Measurements from ENCODE around the gene GJC2.

The GJC2 gene

DNA sequence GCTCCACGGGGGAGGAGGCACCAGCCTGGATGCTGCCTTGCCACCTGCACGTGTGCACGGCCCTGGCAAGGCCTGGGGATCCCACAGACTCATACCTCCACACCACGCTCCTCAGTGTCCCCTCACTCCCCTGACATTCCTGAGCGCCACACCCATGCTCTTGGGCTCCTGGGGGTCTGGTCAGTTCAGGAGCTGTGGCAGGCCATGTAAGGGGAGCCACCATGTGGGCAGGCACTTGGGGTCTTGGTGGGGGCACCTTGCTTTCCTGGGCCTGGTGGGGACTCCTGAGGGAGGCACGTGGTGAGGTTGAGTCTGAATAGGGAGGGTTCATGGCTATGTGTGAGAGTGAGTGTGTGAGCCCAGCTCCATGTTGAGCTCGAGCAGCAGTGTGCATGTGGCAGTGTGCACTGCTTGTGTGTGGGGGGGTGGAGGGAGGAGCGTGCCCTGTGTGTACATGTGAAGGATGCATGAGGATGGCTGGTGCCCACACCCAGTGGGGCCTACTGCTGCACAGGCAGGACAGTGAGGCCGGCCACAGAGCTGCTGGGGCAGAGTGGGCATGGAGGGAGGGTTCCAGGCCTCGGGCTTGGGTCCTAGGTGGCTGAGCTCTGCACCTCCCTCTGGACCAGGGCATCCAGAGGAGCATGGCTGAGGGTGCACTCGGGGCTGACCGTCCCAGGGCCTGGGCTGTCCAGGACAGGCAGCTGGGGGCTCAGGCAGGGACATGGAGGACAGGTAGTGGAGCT is 1.6 kb downstream of the GJC2 start:
- Histone ChIP-seq H3K9me3 (ENCODE audit: control insufficient read depth, low read length) (no peaks in the 10 kb centered on the region), H3K4me1 (ENCODE audit: control insufficient read depth, insufficient read depth, low read length) (peaks cover 16% of the 10 kb centered on the region), H3K27me3 (ENCODE audit: control insufficient read depth, insufficient read depth, low read length, poor library complexity, severe bottlenecking) (no peaks in the 10 kb centered on the region), H3K36me3 (ENCODE audit: control insufficient read depth, insufficient read depth, low read length) (no peaks in the 10 kb centered on the region), H3K27ac (ENCODE audit: insufficient read depth, low read depth, low read length, poor library complexity, severe bottlenecking) (no peak overlapping the region), H3K4me3 (ENCODE audit: insufficient read depth, low read depth, low read length) (no peak overlapping the region)
- 92 to 93% methylated on average over 12 of the region's 12 CpGs for WGBS, 2 experiments

DNA sequence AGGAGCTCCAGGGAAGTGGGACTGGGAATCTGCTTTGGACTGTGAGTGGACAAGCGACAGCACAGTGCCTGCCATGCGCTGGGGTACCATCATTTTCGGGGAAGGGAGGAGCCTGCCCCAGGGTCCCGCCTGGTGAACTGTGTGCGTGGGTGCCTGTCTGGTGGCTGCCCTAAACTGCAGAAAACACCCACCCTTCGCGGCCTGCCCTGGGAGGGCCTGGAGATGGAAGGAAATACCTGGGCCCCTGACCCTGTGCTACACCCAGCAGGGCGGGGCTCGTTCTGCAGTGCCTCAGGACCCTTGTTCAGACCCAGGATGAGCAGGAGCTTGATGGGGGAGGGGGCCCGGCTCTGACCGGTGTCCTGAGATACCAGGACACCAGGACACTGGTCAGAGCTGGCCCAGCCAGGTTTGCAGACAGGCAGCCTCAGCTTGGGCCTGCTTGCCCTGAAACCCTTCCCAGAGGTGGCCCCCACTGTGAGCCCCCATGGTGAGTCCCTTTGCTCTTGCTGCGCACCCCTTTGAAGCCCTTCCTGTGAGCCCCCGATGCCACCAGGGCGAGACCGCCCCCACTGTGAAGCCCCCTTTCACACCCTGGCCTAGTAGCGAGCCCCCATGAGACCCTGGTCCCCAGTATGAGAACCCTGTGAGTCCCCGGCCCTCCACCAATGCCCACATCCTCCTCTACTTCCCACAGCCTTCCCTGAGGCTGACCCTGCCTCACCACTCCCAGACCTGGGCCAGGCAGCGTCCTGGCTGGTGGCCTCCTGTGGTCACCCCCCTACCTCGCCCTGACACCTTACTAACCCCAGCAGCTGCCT is 2.6 kb downstream of the GJC2 start:
- WGBS, 2 experiments: 90 to 92% methylated on average over 19 of the region's 19 CpGs

GRCh38 chr1:228152918-228153258 is 3.2 kb downstream of the GJC2 start:
- H3K27me3 ChIP-seq (ENCODE audit: control insufficient read depth, insufficient read depth, low read length, poor library complexity, severe bottlenecking): no peaks in the 10 kb centered on the region
- no peak overlapping the region for H3K27ac ChIP-seq (ENCODE audit: insufficient read depth, low read depth, low read length, poor library complexity, severe bottlenecking)
- 87 to 88% methylated on average over 3 of the region's 3 CpGs for WGBS, 2 experiments
- H3K36me3 ChIP-seq (ENCODE audit: control insufficient read depth, insufficient read depth, low read length): no peaks in the 10 kb centered on the region
- H3K4me1 ChIP-seq (ENCODE audit: control insufficient read depth, insufficient read depth, low read length): peaks cover 16% of the 10 kb centered on the region
- no peak overlapping the region for H3K4me3 ChIP-seq (ENCODE audit: insufficient read depth, low read depth, low read length)
- H3K9me3 ChIP-seq (ENCODE audit: control insufficient read depth, low read length): no peaks in the 10 kb centered on the region

More for the DNA sequence above, 2.6 kb downstream of the GJC2 start:
- H3K9me3 ChIP-seq (ENCODE audit: control insufficient read depth, low read length): no peaks in the 10 kb centered on the region
- H3K36me3 ChIP-seq (ENCODE audit: control insufficient read depth, insufficient read depth, low read length): no peaks in the 10 kb centered on the region
- H3K4me3 ChIP-seq (ENCODE audit: insufficient read depth, low read depth, low read length): no peak overlapping the region
- no peaks in the 10 kb centered on the region for H3K27me3 ChIP-seq (ENCODE audit: control insufficient read depth, insufficient read depth, low read length, poor library complexity, severe bottlenecking)
- peaks cover 16% of the 10 kb centered on the region for H3K4me1 ChIP-seq (ENCODE audit: control insufficient read depth, insufficient read depth, low read length)
- no peak overlapping the region for H3K27ac ChIP-seq (ENCODE audit: insufficient read depth, low read depth, low read length, poor library complexity, severe bottlenecking)

GRCh38 chr1:228154021-228154669 is 4.4 kb downstream of the GJC2 start:
- Histone ChIP-seq H3K27me3 (ENCODE audit: control insufficient read depth, insufficient read depth, low read length, poor library complexity, severe bottlenecking) (peaks cover 11% of the 10 kb centered on the region), H3K27ac (ENCODE audit: insufficient read depth, low read depth, low read length, poor library complexity, severe bottlenecking) (no peak overlapping the region), H3K4me3 (ENCODE audit: insufficient read depth, low read depth, low read length) (no peak overlapping the region), H3K36me3 (ENCODE audit: control insufficient read depth, insufficient read depth, low read length) (no peaks in the 10 kb centered on the region), H3K4me1 (ENCODE audit: control insufficient read depth, insufficient read depth, low read length) (peaks cover 12% of the 10 kb centered on the region), H3K9me3 (ENCODE audit: control insufficient read depth, low read length) (no peaks in the 10 kb centered on the region)
- WGBS, 2 experiments: 89 to 90% methylated on average over 11 of the region's 11 CpGs

DNA sequence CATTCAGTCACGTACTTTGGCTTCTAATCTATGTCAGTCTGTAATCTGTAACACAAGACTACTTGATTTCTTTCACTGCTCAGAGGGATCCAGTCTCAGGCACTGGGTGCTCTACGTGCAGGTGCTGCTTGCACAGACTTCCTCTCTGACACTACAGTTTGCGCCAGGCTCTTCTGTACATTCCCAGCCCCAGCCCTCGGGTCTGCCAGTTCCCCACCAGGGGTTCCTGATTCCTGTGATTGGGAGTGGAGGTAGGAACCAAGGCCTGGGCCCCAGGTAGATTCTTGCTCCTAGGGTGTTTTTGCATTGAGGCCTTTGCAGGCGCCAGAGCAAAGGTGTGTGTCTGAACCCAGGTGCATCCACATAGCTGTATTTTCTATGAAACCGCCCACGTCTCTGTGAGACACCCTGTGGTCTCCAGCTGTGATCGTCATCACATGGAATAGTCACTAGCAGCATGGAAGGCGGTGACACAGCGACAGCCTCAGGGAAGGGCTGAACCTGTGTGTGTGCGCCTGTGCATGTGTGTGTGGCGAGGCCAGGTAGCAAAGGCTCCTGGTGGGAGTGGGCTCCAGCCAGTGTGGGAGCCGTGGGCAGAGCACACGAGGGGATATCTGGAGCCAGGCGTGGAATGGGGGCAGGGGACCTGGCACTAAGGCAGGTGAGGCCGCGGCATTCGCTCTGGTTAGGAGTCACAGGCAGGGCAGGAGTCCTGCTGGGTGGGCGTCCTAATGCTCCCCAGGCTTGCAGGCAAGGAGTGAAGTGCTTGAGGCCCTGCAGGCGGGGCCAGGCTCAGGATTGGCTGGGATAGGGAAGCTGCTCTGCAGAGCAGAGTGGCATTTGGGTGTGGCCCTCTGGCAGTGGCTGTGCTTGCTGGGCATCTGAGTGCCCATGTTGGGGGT is 5.2 kb downstream of the GJC2 start:
- peaks cover 4% of the 10 kb centered on the region for H3K4me1 ChIP-seq (ENCODE audit: control insufficient read depth, insufficient read depth, low read length)
- H3K27me3 ChIP-seq (ENCODE audit: control insufficient read depth, insufficient read depth, low read length, poor library complexity, severe bottlenecking): peaks cover 19% of the 10 kb centered on the region
- no peak overlapping the region for H3K27ac ChIP-seq (ENCODE audit: insufficient read depth, low read depth, low read length, poor library complexity, severe bottlenecking)
- H3K9me3 ChIP-seq (ENCODE audit: control insufficient read depth, low read length): no peaks in the 10 kb centered on the region
- H3K36me3 ChIP-seq (ENCODE audit: control insufficient read depth, insufficient read depth, low read length): no peaks in the 10 kb centered on the region
- H3K4me3 ChIP-seq (ENCODE audit: insufficient read depth, low read depth, low read length): no peak overlapping the region
- 89 to 90% methylated on average over 20 of the region's 20 CpGs for WGBS, 2 experiments

- H3K36me3 ChIP-seq (ENCODE audit: control insufficient read depth, insufficient read depth, low read length): no peaks in the 10 kb centered on the region
- 88 to 90% methylated on average over 16 of the region's 16 CpGs for WGBS, 2 experiments
- no peaks in the 10 kb centered on the region for H3K4me1 ChIP-seq (ENCODE audit: control insufficient read depth, insufficient read depth, low read length)
- no peak overlapping the region for H3K27ac ChIP-seq (ENCODE audit: insufficient read depth, low read depth, low read length, poor library complexity, severe bottlenecking)
- H3K27me3 ChIP-seq (ENCODE audit: control insufficient read depth, insufficient read depth, low read length, poor library complexity, severe bottlenecking): peaks cover 26% of the 10 kb centered on the region
- H3K9me3 ChIP-seq (ENCODE audit: control insufficient read depth, low read length): no peaks in the 10 kb centered on the region
- H3K4me3 ChIP-seq (ENCODE audit: insufficient read depth, low read depth, low read length): no peak overlapping the region
These were observed 6.1 kb downstream of the GJC2 start for GRCh38 chr1:228155596-228156514.

DNA sequence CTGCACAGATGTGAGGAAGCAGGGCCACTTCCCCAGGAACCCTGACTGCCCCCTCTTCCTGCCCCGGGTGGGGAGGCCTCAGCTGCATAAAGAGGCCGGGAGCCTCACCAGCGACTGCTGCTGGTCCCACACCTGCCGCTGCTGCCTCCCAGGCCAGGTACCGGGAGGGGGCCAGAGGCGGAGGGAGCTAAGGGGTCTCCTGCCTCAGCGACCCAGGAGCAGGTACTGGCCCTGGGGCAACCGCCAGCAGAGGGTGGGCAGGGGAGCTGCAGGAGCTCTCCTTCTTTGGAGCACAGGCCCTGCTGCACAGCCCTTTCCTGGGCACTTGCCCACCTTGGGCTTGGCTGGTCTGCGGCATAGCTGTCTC is 6.8 kb downstream of the GJC2 start:
- whole genome bisulfite sequencing, 2 experiments: 89% methylated on average over 9 of the region's 9 CpGs
- H3K4me1 ChIP-seq (ENCODE audit: control insufficient read depth, insufficient read depth, low read length): no peaks in the 10 kb centered on the region
- H3K36me3 ChIP-seq (ENCODE audit: control insufficient read depth, insufficient read depth, low read length): no peaks in the 10 kb centered on the region
- H3K27me3 ChIP-seq (ENCODE audit: control insufficient read depth, insufficient read depth, low read length, poor library complexity, severe bottlenecking): peaks cover 28% of the 10 kb centered on the region
- no peak overlapping the region for H3K4me3 ChIP-seq (ENCODE audit: insufficient read depth, low read depth, low read length)
- H3K27ac ChIP-seq (ENCODE audit: insufficient read depth, low read depth, low read length, poor library complexity, severe bottlenecking): no peak overlapping the region
- no peaks in the 10 kb centered on the region for H3K9me3 ChIP-seq (ENCODE audit: control insufficient read depth, low read length)

DNA sequence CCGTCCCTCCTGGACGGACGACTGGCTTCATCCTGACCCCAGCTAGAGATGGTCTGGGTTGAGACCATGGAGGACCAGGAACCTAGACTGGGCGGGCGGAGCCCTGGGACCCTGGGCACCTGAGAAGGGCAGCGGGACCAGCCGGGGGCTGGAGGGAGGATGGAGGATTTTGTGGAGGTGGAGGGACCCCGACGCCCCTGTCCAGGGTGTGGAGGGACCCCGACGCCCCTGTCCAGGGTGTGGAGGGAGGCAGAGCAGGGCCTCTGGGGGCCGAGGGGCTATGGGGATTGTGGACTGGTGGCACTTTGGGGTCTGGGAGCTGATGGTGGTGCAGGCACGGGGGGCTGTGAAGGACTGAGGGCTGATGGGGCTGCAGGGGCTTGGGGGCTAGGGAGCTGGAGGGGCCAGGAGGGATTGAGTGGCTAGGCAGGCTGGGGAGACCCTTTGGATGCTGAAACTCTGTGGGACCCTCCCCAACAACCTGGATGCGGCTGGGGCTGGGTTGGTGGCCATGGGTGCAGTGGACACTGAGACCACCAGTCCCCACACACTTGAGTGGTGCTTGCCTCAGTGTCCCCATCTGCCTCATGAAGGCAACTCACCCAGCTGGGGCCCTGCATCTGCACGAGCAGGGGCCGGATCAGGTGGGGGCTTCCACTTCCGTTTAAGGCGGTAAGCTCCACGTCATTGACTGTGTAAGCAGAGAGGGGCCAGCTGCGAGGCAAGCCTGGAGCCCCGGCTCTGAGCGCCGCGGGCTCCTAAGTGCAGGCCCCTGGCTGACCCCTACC is 7.4 kb downstream of the GJC2 start:
- no peaks in the 10 kb centered on the region for H3K36me3 ChIP-seq (ENCODE audit: control insufficient read depth, insufficient read depth, low read length)
- peaks cover 28% of the 10 kb centered on the region for H3K27me3 ChIP-seq (ENCODE audit: control insufficient read depth, insufficient read depth, low read length, poor library complexity, severe bottlenecking)
- no peaks in the 10 kb centered on the region for H3K9me3 ChIP-seq (ENCODE audit: control insufficient read depth, low read length)
- no peak overlapping the region for H3K27ac ChIP-seq (ENCODE audit: insufficient read depth, low read depth, low read length, poor library complexity, severe bottlenecking)
- peaks cover 3% of the 10 kb centered on the region for H3K4me1 ChIP-seq (ENCODE audit: control insufficient read depth, insufficient read depth, low read length)
- no peak overlapping the region for H3K4me3 ChIP-seq (ENCODE audit: insufficient read depth, low read depth, low read length)
- 92 to 94% methylated on average over 24 of the region's 24 CpGs for WGBS, 2 experiments
